Stimulated activated CD4-positive, alpha-beta T cell treated with anti-CD3 and anti-CD28 coated beads, Interleukin-1b, Interleukin-23, amount 100 ng/mL, for 24 hours (primary cell): ENCODE data around the gene GALNT13.

Experiments used
- DNase-seq, 4 experiments: peaks; one replicate each; pipeline ENCODE4 v3.0.0-alpha.2; 2020; ENCODE audit warnings: low read depth in 4 of 4, low spot score in 1 of 4

Gene GALNT13

GRCh38 chr2:154125891-154126290, 254.2 kb downstream of the GALNT13 start:
- no peak for DNase-seq

- no peak for DNase-seq
Measured at GRCh38 chr2:154130821-154131220, 259.1 kb downstream of the GALNT13 start.

GRCh38 chr2:154132827-154133226, 261.1 kb downstream of the GALNT13 start:
- no peak for DNase-seq

GRCh38 chr2:154133823-154134222, 262.1 kb downstream of the GALNT13 start:
- no peak for DNase-seq

GRCh38 chr2:154140249-154141025, 268.7 kb downstream of the GALNT13 start:
- no peak for DNase-seq

GRCh38 chr2:154142480-154142879, 270.8 kb downstream of the GALNT13 start:
- no peak for DNase-seq

GRCh38 chr2:154143105-154143504, 271.4 kb downstream of the GALNT13 start:
- no peak for DNase-seq

GRCh38 chr2:154158101-154158500, 286.4 kb downstream of the GALNT13 start:
- DNase-seq: no peak

- DNase-seq: no peak
Measured at GRCh38 chr2:154161286-154161685, 289.6 kb downstream of the GALNT13 start.

GRCh38 chr2:154170400-154170799, 298.7 kb downstream of the GALNT13 start:
- DNase-seq: no peak

GRCh38 chr2:154173164-154173563, 301.4 kb downstream of the GALNT13 start:
- no peak for DNase-seq

GRCh38 chr2:154173919-154174318, 302.2 kb downstream of the GALNT13 start:
- no peak for DNase-seq

- no peak for DNase-seq
Measured at GRCh38 chr2:154182008-154182407, 310.3 kb downstream of the GALNT13 start.

- DNase-seq: no peak
Measured at GRCh38 chr2:154187948-154188347, 316.2 kb downstream of the GALNT13 start.

GRCh38 chr2:154189953-154190352, 318.2 kb downstream of the GALNT13 start:
- DNase-seq: no peak

- no peak for DNase-seq
Measured at GRCh38 chr2:154193246-154193645, 321.5 kb downstream of the GALNT13 start.

GRCh38 chr2:154194909-154195643, 323.4 kb downstream of the GALNT13 start:
- DNase-seq: no peak

- no peak for DNase-seq
Measured at GRCh38 chr2:154195644-154196195, 324.0 kb downstream of the GALNT13 start.

GRCh38 chr2:154198866-154199265, 327.1 kb downstream of the GALNT13 start:
- no peak for DNase-seq

GRCh38 chr2:154203206-154203605, 331.5 kb downstream of the GALNT13 start:
- DNase-seq: no peak

GRCh38 chr2:154203902-154204301, 332.2 kb downstream of the GALNT13 start:
- DNase-seq: no peak
